OCI-LY1 (cell line): ENCODE measurements around the gene CNTNAP5.

ENCODE experiments used
- CTCF ChIP-seq: fragments of 200-600 bp; sonication (generic), shearing (Covaris generic); IDR thresholded peaks from 2 replicates; pipeline ENCODE4 v1.5.1; 2017; ENCODE audit warnings: mild to moderate bottlenecking, antibody characterized with exemption, low read length, moderate library complexity, mixed read lengths
- EZH2 ChIP-seq: fragments of 200-600 bp; sonication (generic), shearing (Covaris generic); IDR thresholded peaks from 2 replicates; pipeline ENCODE4 v1.8.0; 2017; ENCODE audit warnings: borderline replicate concordance, mixed run types, mild to moderate bottlenecking, antibody characterized with exemption, low read length, moderate library complexity, mixed read lengths

- no peak for TF ChIP-seq CTCF
- TF ChIP-seq EZH2: no peak
These were observed 140.6 kb downstream of the CNTNAP5 start for GRCh38 chr2:124165698-124166097.
